Glutamatergic neuron (in vitro differentiated cells): ENCODE measurements around the gene CELSR2. TPM values are rescaled to one million over a fixed set of nuclear protein-coding genes. Genes with fewer than 3 reads are reported as not detected.

Experiments used
- DNase-seq: peaks from one replicate; pipeline ENCODE4 v3.0.0; 2022
- H3K27ac Mint-ChIP-seq: one replicate; pipeline ENCODE4 v1.8.0; 2020; ENCODE audit warnings: mild to moderate bottlenecking, mixed read lengths, inconsistent platforms; ENCODE audit not compliant: unreplicated experiment
- H3K27me3 Mint-ChIP-seq: one replicate; pipeline ENCODE4 v1.8.0; 2020; ENCODE audit warnings: mild to moderate bottlenecking, moderate library complexity, mixed read lengths, inconsistent platforms; ENCODE audit not compliant: unreplicated experiment
- H3K36me3 Mint-ChIP-seq: one replicate; pipeline ENCODE4 v1.8.0; 2020; ENCODE audit warnings: mild to moderate bottlenecking, mixed read lengths, inconsistent platforms; ENCODE audit not compliant: unreplicated experiment
- H3K4me1 Mint-ChIP-seq: one replicate; pipeline ENCODE4 v1.8.0; 2020; ENCODE audit warnings: mild to moderate bottlenecking, low read depth, mixed read lengths, inconsistent platforms; ENCODE audit not compliant: unreplicated experiment
- H3K4me3 Mint-ChIP-seq: one replicate; pipeline ENCODE4 v1.8.0; 2020; ENCODE audit warnings: mild to moderate bottlenecking, mixed read lengths, inconsistent platforms; ENCODE audit not compliant: unreplicated experiment
- H3K9me3 Mint-ChIP-seq: one replicate; pipeline ENCODE4 v1.8.0; 2020; ENCODE audit warnings: mild to moderate bottlenecking, moderate library complexity, mixed read lengths, inconsistent platforms; ENCODE audit not compliant: unreplicated experiment
- total RNA-seq: library from RNA; stranded (reverse); fragmentation: NEBNext Ultra II Directional; extraction: Animal tissue kit (Norgen Biotek cat#: 25700); gene quantifications from one replicate; pipeline ENCODE4 v1.2.1, GENCODE V29; 2021; ENCODE audit not compliant: unreplicated experiment
- TF ChIP-seq, protein P1 (sequence below): fragments of 200-600 bp; sonication (generic); IDR thresholded peaks from one replicate; pipeline ENCODE4 v1.5.0; 2021; ENCODE audit not compliant: partially characterized antibody, unreplicated experiment

Gene CELSR2
- total RNA-seq, 1 donor from 2014 or later = 181 TPM

DNA sequence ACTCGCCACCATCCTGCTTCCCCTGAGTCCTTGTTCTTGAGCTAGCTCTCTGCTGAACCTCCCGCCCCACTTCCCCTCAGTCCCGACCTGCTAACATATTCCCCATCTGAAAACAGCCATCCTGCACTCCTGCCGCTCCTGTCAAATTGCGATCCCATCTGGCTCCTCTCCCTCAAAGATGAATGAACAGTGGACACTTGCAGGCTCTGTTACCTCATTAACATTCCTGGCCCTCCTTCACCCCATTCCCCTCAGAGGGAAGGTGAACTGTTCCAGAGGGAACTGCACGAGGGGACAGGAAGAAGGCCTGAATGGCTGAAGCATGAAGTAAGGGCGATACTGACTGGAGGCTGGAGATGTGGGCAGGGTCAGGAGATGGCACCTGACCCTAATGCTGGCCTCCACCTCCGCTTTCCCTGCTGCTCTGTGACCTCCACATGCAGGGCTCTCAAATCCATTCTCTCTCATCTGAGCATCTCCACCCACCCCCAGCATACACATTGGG is 7.4 kb upstream of the CELSR2 start:
- Mint-ChIP-seq H3K4me3 (peak overlapping the region; percentile 44), H3K9me3 (peaks cover 35% of the 10 kb centered on the region), H3K4me1 (peaks cover 47% of the 10 kb centered on the region), H3K36me3 (no peaks in the 10 kb centered on the region), H3K27me3 (peaks cover 34% of the 10 kb centered on the region), H3K27ac (peak overlapping the region; percentile 90)
- DNase-seq = peak; percentile 26
- TF ChIP-seq, protein P1, sequence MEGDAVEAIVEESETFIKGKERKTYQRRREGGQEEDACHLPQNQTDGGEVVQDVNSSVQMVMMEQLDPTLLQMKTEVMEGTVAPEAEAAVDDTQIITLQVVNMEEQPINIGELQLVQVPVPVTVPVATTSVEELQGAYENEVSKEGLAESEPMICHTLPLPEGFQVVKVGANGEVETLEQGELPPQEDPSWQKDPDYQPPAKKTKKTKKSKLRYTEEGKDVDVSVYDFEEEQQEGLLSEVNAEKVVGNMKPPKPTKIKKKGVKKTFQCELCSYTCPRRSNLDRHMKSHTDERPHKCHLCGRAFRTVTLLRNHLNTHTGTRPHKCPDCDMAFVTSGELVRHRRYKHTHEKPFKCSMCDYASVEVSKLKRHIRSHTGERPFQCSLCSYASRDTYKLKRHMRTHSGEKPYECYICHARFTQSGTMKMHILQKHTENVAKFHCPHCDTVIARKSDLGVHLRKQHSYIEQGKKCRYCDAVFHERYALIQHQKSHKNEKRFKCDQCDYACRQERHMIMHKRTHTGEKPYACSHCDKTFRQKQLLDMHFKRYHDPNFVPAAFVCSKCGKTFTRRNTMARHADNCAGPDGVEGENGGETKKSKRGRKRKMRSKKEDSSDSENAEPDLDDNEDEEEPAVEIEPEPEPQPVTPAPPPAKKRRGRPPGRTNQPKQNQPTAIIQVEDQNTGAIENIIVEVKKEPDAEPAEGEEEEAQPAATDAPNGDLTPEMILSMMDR = no peak

DNA sequence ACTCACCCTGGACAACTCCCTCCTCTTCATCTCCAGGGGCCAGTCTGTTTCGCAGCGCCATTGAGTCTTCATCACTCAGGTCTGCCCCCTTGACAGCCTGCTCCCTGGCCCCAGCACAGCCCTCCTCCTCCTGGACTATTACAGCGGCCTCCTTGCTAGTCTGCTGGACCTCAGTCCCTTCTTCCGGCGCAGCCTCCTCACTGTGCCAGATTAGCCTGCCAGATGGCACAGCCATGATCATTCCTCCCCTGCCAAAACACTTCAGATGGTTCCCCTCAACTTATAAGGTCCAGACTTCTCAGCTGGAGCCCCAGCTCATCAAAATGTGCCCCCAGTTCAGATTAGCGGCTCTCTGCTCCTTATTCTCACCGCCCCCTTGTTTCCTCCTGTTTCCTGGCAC is 7.0 kb upstream of the CELSR2 start:
- H3K9me3 Mint-ChIP-seq = peaks cover 35% of the 10 kb centered on the region
- H3K27me3 Mint-ChIP-seq = peaks cover 34% of the 10 kb centered on the region
- peak overlapping the region; percentile 90 for H3K27ac Mint-ChIP-seq
- no peaks in the 10 kb centered on the region for H3K36me3 Mint-ChIP-seq
- peaks cover 49% of the 10 kb centered on the region for H3K4me1 Mint-ChIP-seq
- TF ChIP-seq, protein P1 = no peak
- no peak for DNase-seq
- peak overlapping the region; percentile 53 for H3K4me3 Mint-ChIP-seq

DNA sequence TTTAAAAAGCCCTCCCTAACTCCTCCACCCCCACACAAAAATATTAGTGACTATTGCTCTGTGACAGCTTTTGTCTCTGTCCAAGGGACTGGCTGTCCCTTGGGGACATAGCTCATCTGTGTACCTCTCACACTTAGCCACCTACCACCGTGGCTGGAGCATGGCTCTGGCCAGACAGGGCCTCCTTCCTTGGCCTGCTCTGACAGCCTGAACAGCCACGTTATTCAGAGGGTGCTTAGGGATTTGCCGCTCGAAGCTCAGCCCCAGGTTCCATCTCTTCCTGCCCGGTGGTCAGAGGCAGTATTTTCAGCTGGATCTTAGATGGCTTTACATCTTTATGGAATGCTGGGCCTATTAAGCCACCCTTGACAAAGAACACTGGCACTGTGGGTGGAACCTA is 6.1 kb upstream of the CELSR2 start:
- DNase-seq = no peak
- H3K27me3 Mint-ChIP-seq = peaks cover 32% of the 10 kb centered on the region
- peak overlapping the region; percentile 88 for H3K27ac Mint-ChIP-seq
- no peaks in the 10 kb centered on the region for H3K36me3 Mint-ChIP-seq
- H3K4me3 Mint-ChIP-seq = peak overlapping the region; percentile 68
- H3K9me3 Mint-ChIP-seq = peaks cover 33% of the 10 kb centered on the region
- TF ChIP-seq, protein P1 = no peak
- peaks cover 50% of the 10 kb centered on the region for H3K4me1 Mint-ChIP-seq

DNA sequence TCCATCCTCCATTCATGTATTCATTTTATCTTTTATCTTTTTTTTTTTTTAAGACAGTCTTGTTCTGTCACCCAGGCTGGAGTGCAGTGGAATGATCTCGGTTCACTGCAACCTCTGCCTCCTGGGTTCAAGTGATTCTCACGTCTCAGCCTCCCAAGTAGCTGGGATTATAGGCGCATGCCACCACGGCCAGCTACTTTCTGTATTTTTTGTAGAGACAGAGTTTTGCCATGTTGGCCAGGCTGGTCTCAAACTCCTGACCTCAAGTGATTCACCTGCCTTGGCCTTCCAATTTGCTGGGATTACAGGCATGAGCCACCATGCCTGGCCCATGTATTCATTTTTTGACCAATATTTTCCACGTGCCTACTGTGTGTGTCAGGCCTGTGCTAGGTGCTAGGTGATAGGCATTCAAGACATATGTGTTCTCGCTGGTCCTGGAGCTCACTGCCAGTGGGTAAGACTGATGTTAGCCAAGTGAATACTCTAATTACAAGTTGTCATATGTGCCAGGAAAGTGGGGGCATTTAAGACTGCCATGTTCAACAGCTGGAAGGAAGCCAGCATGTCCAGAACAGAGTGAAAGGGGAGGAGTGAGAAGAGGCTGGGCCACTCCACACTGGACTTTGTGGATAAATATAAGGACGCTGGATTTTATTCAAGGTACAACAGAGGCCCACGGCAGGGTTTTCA is 5.3 kb upstream of the CELSR2 start:
- Mint-ChIP-seq H3K4me1 (peaks cover 48% of the 10 kb centered on the region), H3K36me3 (no peaks in the 10 kb centered on the region), H3K27ac (peak overlapping the region; percentile 88), H3K27me3 (peaks cover 28% of the 10 kb centered on the region), H3K4me3 (peak overlapping the region; percentile 20), H3K9me3 (peaks cover 32% of the 10 kb centered on the region)
- no peak for DNase-seq
- TF ChIP-seq, protein P1 = no peak

DNA sequence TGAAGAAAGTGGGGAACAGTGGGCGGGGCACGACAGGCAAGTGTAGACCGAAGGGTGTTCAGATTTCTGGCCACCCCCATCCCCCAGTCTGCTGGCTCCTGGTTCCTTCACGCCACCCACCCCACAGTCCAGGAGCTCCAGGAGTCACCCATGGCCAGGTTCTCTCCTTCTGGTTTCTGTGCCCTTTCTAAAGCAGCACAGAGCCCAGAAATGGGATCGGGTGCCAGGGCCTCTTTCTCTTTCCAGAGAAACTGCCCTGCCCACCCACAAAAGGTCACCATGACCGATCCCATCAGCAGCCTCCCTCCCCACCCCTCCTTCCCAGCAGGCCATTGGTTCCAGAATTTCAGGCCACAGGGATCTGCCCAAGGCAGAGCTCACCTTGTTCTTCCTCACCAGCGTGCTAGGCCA is 3.2 kb upstream of the CELSR2 start:
- TF ChIP-seq, protein P1 = no peak
- no peak for DNase-seq

More for the DNA sequence above, 3.2 kb upstream of the CELSR2 start:
- no peak overlapping the region for H3K4me3 Mint-ChIP-seq
- H3K9me3 Mint-ChIP-seq = peaks cover 25% of the 10 kb centered on the region
- peaks cover 43% of the 10 kb centered on the region for H3K4me1 Mint-ChIP-seq
- H3K27me3 Mint-ChIP-seq = peaks cover 28% of the 10 kb centered on the region
- H3K27ac Mint-ChIP-seq = no peak overlapping the region
- H3K36me3 Mint-ChIP-seq = no peaks in the 10 kb centered on the region
